GM18873 (cell line): ENCODE results near the gene ESPN.

Experiments
- ATAC-seq: cut with Tn5 transposase; IDR thresholded peaks from one replicate; pipeline ENCODE4 v1.9.1; 2021; ENCODE audit warnings: mild to moderate bottlenecking, moderate library complexity, moderate number of reproducible peaks; ENCODE audit not compliant: unreplicated experiment, low FRiP score

Gene ESPN

GRCh38 chr1:6401673-6402072, 22.9 kb upstream of the ESPN start:
- ATAC-seq: no peak

GRCh38 chr1:6408023-6408422, 16.6 kb upstream of the ESPN start:
- ATAC-seq: no peak

GRCh38 chr1:6409053-6409452, 15.5 kb upstream of the ESPN start:
- ATAC-seq: no peak

- no peak for ATAC-seq
These were observed 14.8 kb upstream of the ESPN start for GRCh38 chr1:6409733-6410132.

- no peak for ATAC-seq
These were observed 14.2 kb upstream of the ESPN start for GRCh38 chr1:6410248-6410893.

GRCh38 chr1:6412896-6413295, 11.7 kb upstream of the ESPN start:
- no peak for ATAC-seq

GRCh38 chr1:6414443-6414844, 10.1 kb upstream of the ESPN start:
- ATAC-seq: no peak

- ATAC-seq: no peak
These were observed 9.5 kb upstream of the ESPN start for GRCh38 chr1:6414881-6415626.

GRCh38 chr1:6416295-6416656, 8.3 kb upstream of the ESPN start:
- no peak for ATAC-seq

GRCh38 chr1:6416906-6417305, 7.7 kb upstream of the ESPN start:
- ATAC-seq: no peak

- ATAC-seq: no peak
These were observed 6.5 kb upstream of the ESPN start for GRCh38 chr1:6417961-6418667.

- no peak for ATAC-seq
These were observed 5.7 kb upstream of the ESPN start for GRCh38 chr1:6418668-6419396.

GRCh38 chr1:6419397-6419803, 5.2 kb upstream of the ESPN start:
- no peak for ATAC-seq

- no peak for ATAC-seq
These were observed 4.6 kb upstream of the ESPN start, which contains the start of gene HES2 for GRCh38 chr1:6419804-6420453. TSS of gene HES2 (minus strand) at chr1:6419919. CDS start at chr1:6419820, 99 bp downstream.

GRCh38 chr1:6420454-6421042, 4.0 kb upstream of the ESPN start:
- ATAC-seq: no peak

- no peak for ATAC-seq
These were observed 3.3 kb upstream of the ESPN start for GRCh38 chr1:6421266-6421665.

- no peak for ATAC-seq
These were observed 1.1 kb upstream of the ESPN start for GRCh38 chr1:6423321-6423999.

GRCh38 chr1:6424000-6424565, 493 bp upstream of the ESPN start:
- no peak for ATAC-seq

GRCh38 chr1:6425658-6426057, 1.1 kb downstream of the ESPN start:
- no peak for ATAC-seq
